ENCODE data around the gene C20orf141.

Gene C20orf141

DNA sequence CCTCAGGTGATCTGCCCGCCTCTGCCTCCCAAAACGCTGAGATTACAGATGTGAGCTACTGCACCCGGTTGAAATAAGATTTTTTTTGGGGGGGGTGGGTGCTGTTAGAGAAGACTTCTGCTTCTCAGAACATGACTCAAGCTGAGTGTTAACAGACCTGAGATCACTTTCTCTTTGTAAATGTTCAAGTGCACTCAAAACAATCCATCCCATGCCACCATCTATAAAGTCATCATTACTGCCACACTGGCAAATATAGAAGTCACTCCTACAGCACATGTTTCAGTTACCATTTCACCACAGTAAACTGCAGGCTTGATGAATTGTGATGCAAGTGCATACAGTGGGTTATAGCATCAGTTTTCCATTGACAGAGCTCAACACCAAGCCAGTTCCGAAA lies 34.7 kb downstream of the C20orf141 start:
- H3K4me1 ChIP-seq (ENCODE audit: control insufficient read depth in 1 of 2, insufficient read depth in 2 of 2, low read length in 2 of 2): peaks cover 2 to 3% of the 10 kb centered on the region in 2 experiments
- WGBS (ENCODE audit: extremely low coverage, insufficient coverage, insufficient read length): no CpG with 5 or more reads among the region's 4 CpGs
- no peak overlapping the region for H2BK120ac ChIP-seq (ENCODE audit: insufficient read depth, low read length, poor library complexity)
- H3K9me3 ChIP-seq (ENCODE audit: insufficient read depth, low read depth, low read length): no peaks in the 10 kb centered on the region
- H3K18ac ChIP-seq (ENCODE audit: low read length): no peak overlapping the region
- H3K4ac ChIP-seq (ENCODE audit: low read depth, low read length): no peak overlapping the region
- no peak overlapping the region for H4K12ac ChIP-seq (ENCODE audit: low read depth, low read length)
- H2AFZ ChIP-seq (ENCODE audit: insufficient read depth, low read length, poor library complexity): no peak overlapping the region
- no peaks in the 10 kb centered on the region for H3K79me2 ChIP-seq (ENCODE audit: control insufficient read depth, insufficient read depth, low read length, poor library complexity)
- no peak overlapping the region for H4K8ac ChIP-seq (ENCODE audit: low read depth, low read length)
- no peak overlapping the region for H4K91ac ChIP-seq (ENCODE audit: low read depth, low read length)
- no peak overlapping the region for H3K27ac ChIP-seq (ENCODE audit: low read depth, low read length)
- peaks cover 0 to 3% of the 10 kb centered on the region in 2 experiments for H3K36me3 ChIP-seq (ENCODE audit: control insufficient read depth in 1 of 2, insufficient read depth in 2 of 2, low read length in 2 of 2)
- H3K9ac ChIP-seq (ENCODE audit: low read length): no peak overlapping the region
- H3K4me2 ChIP-seq (ENCODE audit: low read length): no peak overlapping the region
- no peak overlapping the region for H2BK5ac ChIP-seq (ENCODE audit: low read depth, low read length, poor library complexity)
- H3K14ac ChIP-seq (ENCODE audit: low read length): no peak overlapping the region
- H2AK5ac ChIP-seq (ENCODE audit: low read length): no peak overlapping the region
- H3K23ac ChIP-seq (ENCODE audit: low read length): no peak overlapping the region
- no peak overlapping the region for H3K4me3 ChIP-seq (ENCODE audit: low read depth, low read length)
- no peak overlapping the region for H2BK12ac ChIP-seq (ENCODE audit: low read length)
- H3K27me3 ChIP-seq (ENCODE audit: insufficient read depth, low read length): no peaks in the 10 kb centered on the region
- no peak for DNase-seq
- H3K79me1 ChIP-seq (ENCODE audit: low read length): no peaks in the 10 kb centered on the region

GRCh38 chr20:2851086-2851485 lies 36.3 kb downstream of the C20orf141 start:
- H3K14ac ChIP-seq (ENCODE audit: low read length): no peak overlapping the region
- WGBS (ENCODE audit: extremely low coverage, insufficient coverage, insufficient read length): no CpG with 5 or more reads among the region's 10 CpGs
- no peak overlapping the region for H4K8ac ChIP-seq (ENCODE audit: low read depth, low read length)
- H3K23ac ChIP-seq (ENCODE audit: low read length): no peak overlapping the region
- H3K4me2 ChIP-seq (ENCODE audit: low read length): no peak overlapping the region
- H2BK12ac ChIP-seq (ENCODE audit: low read length): no peak overlapping the region
- no peak overlapping the region for H2AFZ ChIP-seq (ENCODE audit: insufficient read depth, low read length, poor library complexity)
- H3K9me3 ChIP-seq (ENCODE audit: insufficient read depth, low read depth, low read length): no peaks in the 10 kb centered on the region
- no peak overlapping the region for H3K4me3 ChIP-seq (ENCODE audit: low read depth, low read length)
- no peak for DNase-seq
- H2BK5ac ChIP-seq (ENCODE audit: low read depth, low read length, poor library complexity): no peak overlapping the region
- peaks cover 2 to 3% of the 10 kb centered on the region in 2 experiments for H3K4me1 ChIP-seq (ENCODE audit: control insufficient read depth in 1 of 2, insufficient read depth in 2 of 2, low read length in 2 of 2)
- no peaks in the 10 kb centered on the region for H3K79me2 ChIP-seq (ENCODE audit: control insufficient read depth, insufficient read depth, low read length, poor library complexity)
- H3K9ac ChIP-seq (ENCODE audit: low read length): no peak overlapping the region
- H3K4ac ChIP-seq (ENCODE audit: low read depth, low read length): no peak overlapping the region
- H4K12ac ChIP-seq (ENCODE audit: low read depth, low read length): no peak overlapping the region
- H3K27me3 ChIP-seq (ENCODE audit: insufficient read depth, low read length): no peaks in the 10 kb centered on the region
- no peak overlapping the region for H3K27ac ChIP-seq (ENCODE audit: low read depth, low read length)
- H3K79me1 ChIP-seq (ENCODE audit: low read length): no peaks in the 10 kb centered on the region
- no peak overlapping the region for H2AK5ac ChIP-seq (ENCODE audit: low read length)
- no peak overlapping the region for H3K18ac ChIP-seq (ENCODE audit: low read length)
- no peak overlapping the region for H4K91ac ChIP-seq (ENCODE audit: low read depth, low read length)
- no peak overlapping the region for H2BK120ac ChIP-seq (ENCODE audit: insufficient read depth, low read length, poor library complexity)
- H3K36me3 ChIP-seq (ENCODE audit: control insufficient read depth in 1 of 2, insufficient read depth in 2 of 2, low read length in 2 of 2): peaks cover 0 to 3% of the 10 kb centered on the region in 2 experiments

- Histone ChIP-seq H3K4ac (ENCODE audit: low read depth, low read length) (no peak overlapping the region), H2AK5ac (ENCODE audit: low read length) (no peak overlapping the region), H4K8ac (ENCODE audit: low read depth, low read length) (no peak overlapping the region), H3K18ac (ENCODE audit: low read length) (no peak overlapping the region), H3K9me3 (ENCODE audit: insufficient read depth, low read depth, low read length) (no peaks in the 10 kb centered on the region), H4K91ac (ENCODE audit: low read depth, low read length) (no peak overlapping the region), H3K27ac (ENCODE audit: low read depth, low read length) (no peak overlapping the region), H2BK120ac (ENCODE audit: insufficient read depth, low read length, poor library complexity) (no peak overlapping the region), H3K4me3 (ENCODE audit: low read depth, low read length) (no peak overlapping the region), H4K12ac (ENCODE audit: low read depth, low read length) (no peak overlapping the region), H3K14ac (ENCODE audit: low read length) (no peak overlapping the region), H2BK12ac (ENCODE audit: low read length) (no peak overlapping the region), H3K79me1 (ENCODE audit: low read length) (no peaks in the 10 kb centered on the region), H3K9ac (ENCODE audit: low read length) (no peak overlapping the region), H3K36me3 (ENCODE audit: control insufficient read depth in 1 of 2, insufficient read depth in 2 of 2, low read length in 2 of 2) (peaks cover 13 to 18% of the 10 kb centered on the region in 2 experiments), H3K27me3 (ENCODE audit: insufficient read depth, low read length) (no peaks in the 10 kb centered on the region), H3K23ac (ENCODE audit: low read length) (no peak overlapping the region), H2BK5ac (ENCODE audit: low read depth, low read length, poor library complexity) (no peak overlapping the region), H3K79me2 (ENCODE audit: control insufficient read depth, insufficient read depth, low read length, poor library complexity) (no peaks in the 10 kb centered on the region), H2AFZ (ENCODE audit: insufficient read depth, low read length, poor library complexity) (no peak overlapping the region), H3K4me2 (ENCODE audit: low read length) (no peak overlapping the region), H3K4me1 (ENCODE audit: control insufficient read depth in 1 of 2, insufficient read depth in 2 of 2, low read length in 2 of 2) (no peaks in the 10 kb centered on the region)
- no CpG with 5 or more reads among the region's 2 CpGs for WGBS (ENCODE audit: extremely low coverage, insufficient coverage, insufficient read length)
- DNase-seq: no peak
Measured at GRCh38 chr20:2858591-2858990, 43.8 kb downstream of the C20orf141 start.

- H2AFZ ChIP-seq (ENCODE audit: insufficient read depth, low read length, poor library complexity): no peak overlapping the region
- H3K4me2 ChIP-seq (ENCODE audit: low read length): no peak overlapping the region
- H4K12ac ChIP-seq (ENCODE audit: low read depth, low read length): no peak overlapping the region
- H2BK12ac ChIP-seq (ENCODE audit: low read length): no peak overlapping the region
- no peak overlapping the region for H3K4me3 ChIP-seq (ENCODE audit: low read depth, low read length)
- H3K27me3 ChIP-seq (ENCODE audit: insufficient read depth, low read length): no peaks in the 10 kb centered on the region
- H3K9me3 ChIP-seq (ENCODE audit: insufficient read depth, low read depth, low read length): no peaks in the 10 kb centered on the region
- no peak overlapping the region for H2AK5ac ChIP-seq (ENCODE audit: low read length)
- H4K91ac ChIP-seq (ENCODE audit: low read depth, low read length): no peak overlapping the region
- H3K79me2 ChIP-seq (ENCODE audit: control insufficient read depth, insufficient read depth, low read length, poor library complexity): no peaks in the 10 kb centered on the region
- no peaks in the 10 kb centered on the region for H3K79me1 ChIP-seq (ENCODE audit: low read length)
- H3K36me3 ChIP-seq (ENCODE audit: control insufficient read depth in 1 of 2, insufficient read depth in 2 of 2, low read length in 2 of 2): peaks cover 20 to 24% of the 10 kb centered on the region in 2 experiments
- WGBS (ENCODE audit: extremely low coverage, insufficient coverage, insufficient read length): no CpG with 5 or more reads among the region's 4 CpGs
- H3K4me1 ChIP-seq (ENCODE audit: control insufficient read depth in 1 of 2, insufficient read depth in 2 of 2, low read length in 2 of 2): no peaks in the 10 kb centered on the region
- H4K8ac ChIP-seq (ENCODE audit: low read depth, low read length): no peak overlapping the region
- H3K23ac ChIP-seq (ENCODE audit: low read length): no peak overlapping the region
- DNase-seq: no peak
- H3K9ac ChIP-seq (ENCODE audit: low read length): no peak overlapping the region
- H3K14ac ChIP-seq (ENCODE audit: low read length): no peak overlapping the region
- no peak overlapping the region for H3K18ac ChIP-seq (ENCODE audit: low read length)
- no peak overlapping the region for H2BK120ac ChIP-seq (ENCODE audit: insufficient read depth, low read length, poor library complexity)
- no peak overlapping the region for H2BK5ac ChIP-seq (ENCODE audit: low read depth, low read length, poor library complexity)
- no peak overlapping the region for H3K27ac ChIP-seq (ENCODE audit: low read depth, low read length)
- H3K4ac ChIP-seq (ENCODE audit: low read depth, low read length): no peak overlapping the region
Measured at GRCh38 chr20:2859330-2860121, 44.7 kb downstream of the C20orf141 start.

All from trophoblast cell (in vitro differentiated cells and primary cell).